HTR-8/SVneo (cell line): ENCODE measurements around the gene LYPD6.
"Not testable (repeated sequence)": the region's sequence is repeated elsewhere in the genome, so short reads cannot be mapped to it uniquely, and the experiment has no call there.

ENCODE experiments used
- DNase-seq: peaks from one replicate; pipeline ENCODE4 v3.0.0; 2011; ENCODE audit warnings: low spot score, mixed read lengths; ENCODE audit not compliant: insufficient read length
- FAIRE-seq: peaks from 2 replicates; lab custom pipeline; 2011; peaks lifted over from hg19 to GRCh38; lab: Jason Lieb, UNC

The LYPD6 gene

DNA sequence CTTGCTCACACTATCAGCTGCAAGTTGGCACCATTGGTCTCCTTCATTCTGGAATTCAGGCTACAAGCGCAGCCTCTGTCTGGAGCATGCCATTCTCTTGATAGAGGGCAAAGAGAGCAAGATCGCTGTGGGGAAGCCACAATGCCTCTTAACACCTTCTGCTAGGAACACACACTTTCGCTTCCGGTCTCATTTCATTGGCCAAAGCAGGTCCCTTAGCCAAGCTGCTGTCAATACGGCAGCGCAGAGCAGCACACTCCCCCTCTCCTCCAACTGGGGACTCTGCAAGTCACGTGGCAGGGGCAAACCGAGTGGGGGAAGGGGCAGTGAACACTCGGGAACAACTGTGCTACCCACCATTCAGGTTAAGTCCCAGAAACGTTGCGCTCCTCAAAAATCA is 159.1 kb downstream of the LYPD6 start:
- FAIRE-seq (no peak), DNase-seq (no peak)

DNA sequence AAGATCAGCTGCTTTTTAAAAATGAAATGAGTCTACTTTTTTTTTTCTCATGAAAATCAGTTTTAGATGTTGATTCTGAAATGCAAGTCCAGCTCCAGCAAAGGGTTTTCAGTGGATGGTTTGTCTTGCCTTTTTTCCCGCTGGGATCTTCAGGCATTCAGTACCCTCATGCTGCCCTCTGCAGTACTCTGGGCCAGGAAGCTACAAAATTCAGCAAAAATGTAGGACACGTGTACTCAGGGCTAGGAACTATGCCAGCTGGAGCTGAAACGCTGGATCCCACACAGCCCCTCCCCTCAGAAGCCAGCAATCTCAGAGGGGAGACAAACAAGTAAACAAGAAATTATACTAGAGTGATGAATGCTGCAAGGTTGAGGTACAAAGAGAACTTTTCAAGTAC is 159.9 kb downstream of the LYPD6 start:
- FAIRE-seq (no peak), DNase-seq (peak; percentile 45)

DNA sequence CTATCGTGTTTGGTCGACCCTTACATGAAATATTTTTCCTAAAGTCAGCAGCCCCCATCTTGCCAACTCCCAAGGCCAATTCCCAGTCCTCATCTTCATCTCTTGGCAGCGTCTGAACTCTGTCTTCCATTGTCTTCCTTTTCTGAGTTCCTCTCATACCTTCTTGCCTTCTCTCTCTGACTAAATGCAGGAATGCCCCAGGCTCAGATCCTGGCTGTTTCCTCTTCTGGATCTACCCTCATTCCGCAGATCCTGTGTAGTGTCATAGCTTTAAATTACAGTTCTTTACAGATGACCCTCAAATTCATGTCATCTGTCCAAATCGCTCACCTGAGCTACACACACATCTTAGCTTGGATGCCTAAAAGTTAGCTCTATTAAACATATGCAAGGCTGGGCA is 162.5 kb downstream of the LYPD6 start:
- FAIRE-seq (no peak), DNase-seq (no peak)

DNA sequence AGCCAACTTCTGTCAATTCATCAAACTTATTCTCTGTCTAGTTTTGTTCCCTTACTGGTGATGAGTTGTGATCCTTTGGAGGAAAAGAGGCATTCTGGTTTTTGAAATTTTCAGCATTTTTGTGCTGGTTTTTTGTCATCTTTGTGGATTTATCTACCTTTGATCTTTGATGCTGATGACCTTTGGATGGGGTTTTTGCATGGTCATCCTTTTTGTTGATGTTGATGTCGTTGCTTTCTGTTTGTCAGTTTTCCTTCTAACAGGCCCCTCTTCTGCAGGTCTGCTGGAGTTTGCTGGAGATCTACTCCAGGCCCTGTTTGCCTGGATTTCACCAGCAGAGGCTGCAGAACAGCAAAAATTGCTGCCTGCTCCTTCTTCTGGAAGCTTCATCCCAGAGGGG is 168.8 kb downstream of the LYPD6 start:
- DNase-seq, FAIRE-seq: not testable (repeated sequence)

DNA sequence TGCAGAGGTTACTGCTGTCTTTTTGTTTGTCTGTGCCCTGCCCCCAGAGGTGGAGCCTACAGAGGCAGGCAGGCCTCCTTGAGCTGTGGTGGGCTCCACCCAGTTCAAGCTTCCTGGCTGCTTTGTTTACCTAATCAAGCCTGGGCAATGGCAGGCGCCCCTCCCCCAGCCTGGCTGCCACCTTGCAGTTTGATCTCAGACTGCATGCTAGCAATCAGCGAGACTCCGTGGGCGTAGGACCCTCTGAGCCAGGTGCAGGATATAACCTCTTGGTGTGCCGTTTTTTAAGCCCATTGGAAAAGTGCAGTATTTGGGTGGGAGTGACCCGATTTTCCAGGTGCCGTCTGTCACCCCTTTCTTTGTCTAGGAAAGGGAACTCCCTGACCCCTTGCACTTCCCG is 176.4 kb downstream of the LYPD6 start:
- FAIRE-seq, DNase-seq: not testable (repeated sequence)

DNA sequence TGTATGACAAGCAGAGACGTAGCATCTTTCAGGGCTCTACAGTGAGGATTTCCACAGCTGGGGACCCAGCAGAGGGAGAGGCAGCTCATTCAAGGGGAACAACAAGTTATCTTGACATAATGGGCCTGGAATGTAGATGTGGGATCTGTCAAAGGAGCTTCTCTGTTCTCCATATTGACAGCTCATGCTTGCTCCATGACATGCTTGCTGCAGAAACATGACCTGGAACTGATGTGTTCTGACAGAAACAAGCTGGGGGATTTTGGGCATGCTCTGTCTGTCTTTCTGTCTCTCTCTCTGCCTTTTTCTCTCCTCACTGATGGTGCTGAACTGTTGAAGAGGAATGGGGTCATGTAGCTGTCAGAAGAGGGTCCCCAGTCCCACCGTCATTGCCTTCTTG is 177.6 kb downstream of the LYPD6 start:
- DNase-seq, result no peak
- FAIRE-seq, result no peak

DNA sequence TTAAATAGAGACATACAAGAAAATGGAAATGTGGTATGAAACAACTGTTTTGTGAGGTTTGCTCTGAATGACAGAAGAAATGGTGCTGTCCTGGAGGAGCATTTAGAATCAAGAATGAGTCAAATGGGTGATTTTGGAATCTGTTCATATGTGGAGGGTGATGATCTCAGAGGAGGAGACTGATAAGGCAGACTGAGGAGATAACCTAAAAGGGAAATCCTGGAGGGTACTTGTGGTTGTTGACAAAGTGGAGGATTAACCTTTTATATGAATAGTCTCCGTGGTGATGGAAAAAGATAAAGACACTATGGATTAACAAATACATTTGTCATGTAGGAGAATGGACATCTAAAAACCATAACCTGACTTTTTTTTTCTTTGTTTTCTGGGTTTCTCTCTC is 183.1 kb downstream of the LYPD6 start:
- DNase-seq, result no peak
- FAIRE-seq, result no peak
